NCI-H128 (cell line): ENCODE results near the gene MYL10.
"Not testable (repeated sequence)": the region's sequence is repeated elsewhere in the genome, so short reads cannot be mapped to it uniquely, and the experiment has no call there.

Experiments used
- DNase-seq: peaks from one replicate; lab custom pipeline; 2025; ENCODE audit not compliant: unreplicated experiment; lab: John Stamatoyannopoulos, UW

MYL10 gene

DNA sequence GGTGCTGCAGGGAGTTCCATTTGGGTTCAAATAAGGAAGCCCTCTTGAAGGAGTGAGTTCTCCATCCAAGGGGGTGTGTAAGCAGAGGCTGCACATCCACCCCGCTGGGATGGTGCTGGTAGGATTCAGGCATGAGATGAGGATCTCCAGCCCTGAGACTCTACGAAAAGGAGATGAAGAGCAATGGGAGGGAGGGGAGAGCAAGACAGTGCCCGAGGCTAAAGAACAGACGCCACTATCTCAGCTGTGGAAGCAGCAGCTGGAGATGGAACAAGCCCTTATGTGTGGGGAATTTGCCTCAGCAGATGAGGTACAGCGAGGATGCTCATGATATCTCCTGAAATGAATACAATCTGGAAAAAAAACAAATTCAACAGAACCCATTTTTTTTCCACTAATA, 28.1 kb upstream of the MYL10 start:
- no peak for DNase-seq

DNA sequence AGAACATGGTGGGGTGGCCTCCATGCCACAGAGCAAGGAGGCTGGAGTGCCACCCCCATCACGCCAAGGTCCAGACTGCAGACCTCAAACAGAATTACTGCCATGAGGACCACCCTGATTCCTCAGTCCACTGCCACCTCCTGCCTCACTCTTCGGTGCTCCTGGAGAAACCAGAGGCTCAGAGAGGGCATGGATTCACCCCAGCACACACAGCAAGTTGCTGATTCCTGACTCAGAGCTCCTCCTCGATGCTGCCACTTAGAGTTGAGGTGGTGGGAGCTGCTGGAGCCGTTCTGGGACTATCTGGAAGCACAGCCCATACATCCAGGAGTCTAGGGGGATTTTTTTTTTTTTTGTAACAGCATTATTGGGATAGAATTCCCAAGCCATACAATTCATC, 22.0 kb upstream of the MYL10 start:
- no peak for DNase-seq

DNA sequence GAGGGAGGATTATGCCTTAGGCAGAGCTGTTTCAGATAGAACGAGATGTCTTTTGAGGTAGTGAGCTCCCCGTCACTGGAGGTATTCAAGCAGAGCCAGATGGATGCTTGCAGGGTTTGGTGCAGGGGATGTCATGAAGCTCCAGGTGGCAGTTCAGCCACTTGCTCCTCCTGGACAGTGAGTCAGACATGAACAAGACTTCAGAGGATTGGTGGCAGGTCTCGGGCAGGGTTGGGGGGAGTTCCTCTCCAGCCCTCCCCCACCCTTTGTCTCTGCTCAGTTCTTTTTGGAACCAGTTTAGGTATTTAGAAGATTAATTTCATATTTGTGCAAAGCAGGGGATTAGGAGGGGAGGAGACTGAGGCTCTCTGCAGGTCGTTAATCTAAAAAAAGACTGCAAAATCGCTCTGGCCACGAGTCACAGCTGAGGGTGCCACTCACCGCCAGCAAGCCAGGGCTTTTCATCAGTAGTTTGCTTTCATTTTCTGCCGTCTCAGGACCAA, 21.5 kb upstream of the MYL10 start:
- no peak for DNase-seq

DNA sequence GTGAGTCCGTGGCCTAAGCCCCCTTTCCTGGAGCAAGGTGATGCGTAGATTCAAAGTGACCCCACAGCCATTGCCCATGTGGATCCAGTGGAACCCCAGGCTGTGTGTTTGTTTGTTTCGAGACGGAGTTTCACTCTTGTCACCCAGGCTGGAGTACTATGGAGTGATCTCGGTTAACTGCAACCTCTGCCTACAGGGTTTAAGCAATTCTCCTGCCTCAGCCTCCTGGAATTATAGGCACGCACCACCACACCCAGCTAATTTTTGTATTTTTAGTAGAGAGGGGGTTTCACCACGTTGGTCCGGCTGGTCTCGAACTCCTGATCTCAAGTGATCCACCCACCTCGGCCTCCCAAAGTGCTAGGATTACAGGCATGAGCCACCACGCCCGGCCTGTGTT, 18.8 kb upstream of the MYL10 start:
- DNase-seq = not testable (repeated sequence)

DNA sequence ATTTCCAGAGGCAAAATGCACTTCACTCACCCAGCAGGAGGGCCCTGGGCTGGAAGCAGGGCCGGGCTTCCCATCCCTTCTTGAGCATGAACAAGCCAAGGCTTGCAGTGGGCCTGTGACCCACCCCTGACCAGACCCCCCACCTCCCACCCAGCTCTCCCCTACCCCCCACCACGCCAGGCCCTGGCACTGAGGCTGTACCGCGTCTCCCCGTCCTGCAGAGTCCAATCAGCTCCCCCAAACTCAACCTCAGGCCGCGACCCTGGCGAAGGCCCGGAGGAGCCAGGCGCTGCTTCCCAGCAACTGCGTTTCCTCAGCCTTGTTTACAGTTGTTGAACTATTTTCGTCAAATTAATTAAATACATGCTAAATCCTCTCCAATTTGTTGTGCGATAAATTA, 16.9 kb upstream of the MYL10 start:
- DNase-seq = no peak

DNA sequence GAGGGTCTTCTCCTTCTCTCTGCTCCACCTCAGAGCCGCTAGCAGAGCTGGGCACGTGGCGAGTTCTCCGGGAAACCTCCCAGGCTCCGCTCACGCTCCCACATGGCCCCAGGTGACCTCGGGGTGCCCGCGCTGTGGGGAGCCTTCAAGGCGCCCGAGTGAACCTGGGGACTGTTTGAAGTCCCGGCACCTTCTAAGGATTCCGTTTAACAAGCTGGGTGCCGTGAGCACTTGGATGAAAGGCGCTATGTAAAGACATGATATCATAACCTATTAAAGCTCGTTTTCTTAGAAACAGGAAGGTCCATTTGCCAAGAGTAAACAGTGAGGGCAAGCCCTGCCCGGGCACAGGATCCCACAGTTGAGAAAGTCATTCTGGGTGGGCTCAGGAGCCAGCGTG, 15.8 kb upstream of the MYL10 start:
- DNase-seq = no peak

DNA sequence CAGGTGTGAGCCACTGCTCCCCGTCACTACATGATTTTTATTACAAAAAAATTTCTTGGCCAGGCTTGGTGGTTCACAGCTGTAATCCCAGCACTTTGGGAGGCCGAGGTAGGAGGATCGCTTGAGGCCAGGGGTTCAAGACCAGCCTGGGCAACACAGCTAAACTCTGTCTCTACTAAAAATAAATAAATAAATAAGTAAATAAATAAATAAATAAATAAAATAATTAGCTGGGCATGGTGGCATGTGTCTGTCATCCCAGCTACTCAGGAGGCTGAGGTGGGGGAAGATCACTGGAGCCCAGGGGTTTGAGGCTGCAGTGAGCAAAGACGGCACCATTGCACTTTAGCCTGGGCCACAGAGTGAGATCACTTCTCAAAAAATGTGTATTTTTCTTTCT, 10.0 kb upstream of the MYL10 start:
- not testable (repeated sequence) for DNase-seq

DNA sequence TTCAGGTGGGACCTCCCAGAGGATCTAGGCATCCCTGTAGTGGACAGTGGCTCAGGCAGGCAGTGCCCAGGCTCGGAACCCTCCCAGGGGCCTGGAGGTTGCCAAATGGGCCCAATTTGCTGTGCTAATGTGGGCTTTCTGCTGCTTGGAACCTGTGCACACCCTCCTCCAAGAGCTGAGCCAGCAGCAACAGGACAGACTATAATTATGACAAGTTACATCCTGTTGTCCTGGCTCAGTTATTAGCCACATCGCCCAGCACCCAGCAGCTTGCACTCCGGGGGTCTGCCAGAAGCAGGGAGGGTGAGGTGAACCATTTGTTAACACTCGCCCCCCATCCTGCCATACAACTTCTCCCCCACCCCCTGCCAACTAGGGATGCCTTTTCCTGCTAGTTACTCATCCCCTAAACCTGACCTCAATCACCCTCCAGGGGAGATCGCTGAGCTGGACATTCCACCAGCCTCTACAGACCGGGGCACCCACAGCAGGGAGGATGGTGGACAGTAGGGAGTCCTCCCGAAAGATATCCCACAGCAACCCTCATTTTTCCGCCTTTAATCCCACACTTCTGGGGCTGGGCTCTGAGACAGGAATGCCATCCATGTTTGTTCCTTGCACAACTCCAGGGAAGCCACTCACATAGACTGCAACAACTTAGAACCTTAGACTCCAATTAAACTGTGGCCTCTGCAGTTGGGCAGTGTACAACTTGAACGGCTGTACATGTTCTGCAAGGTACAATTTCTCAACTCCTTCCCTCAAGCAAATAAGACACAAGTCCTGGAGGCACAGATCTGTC, 7.9 kb upstream of the MYL10 start:
- DNase-seq = no peak

DNA sequence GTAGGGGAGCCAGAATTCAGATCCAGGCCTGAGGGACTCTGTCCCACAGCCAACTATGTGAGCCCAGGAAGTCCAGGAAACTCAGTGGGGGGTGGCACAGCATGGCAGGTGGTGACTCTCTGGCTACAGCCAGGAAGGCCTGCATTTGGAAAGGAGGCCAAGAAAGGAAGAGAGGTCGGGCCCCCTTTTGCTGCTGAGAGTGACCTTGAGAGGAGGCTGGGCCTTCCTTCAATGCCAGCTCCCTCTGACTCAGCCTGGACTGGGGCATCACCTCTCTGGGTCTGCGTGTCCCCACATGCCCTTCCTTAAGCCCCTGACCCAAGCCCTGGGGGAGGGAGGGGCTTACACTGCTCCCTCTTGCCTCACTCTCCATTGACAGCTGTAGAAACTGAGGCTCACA, 6.4 kb upstream of the MYL10 start:
- DNase-seq = no peak

DNA sequence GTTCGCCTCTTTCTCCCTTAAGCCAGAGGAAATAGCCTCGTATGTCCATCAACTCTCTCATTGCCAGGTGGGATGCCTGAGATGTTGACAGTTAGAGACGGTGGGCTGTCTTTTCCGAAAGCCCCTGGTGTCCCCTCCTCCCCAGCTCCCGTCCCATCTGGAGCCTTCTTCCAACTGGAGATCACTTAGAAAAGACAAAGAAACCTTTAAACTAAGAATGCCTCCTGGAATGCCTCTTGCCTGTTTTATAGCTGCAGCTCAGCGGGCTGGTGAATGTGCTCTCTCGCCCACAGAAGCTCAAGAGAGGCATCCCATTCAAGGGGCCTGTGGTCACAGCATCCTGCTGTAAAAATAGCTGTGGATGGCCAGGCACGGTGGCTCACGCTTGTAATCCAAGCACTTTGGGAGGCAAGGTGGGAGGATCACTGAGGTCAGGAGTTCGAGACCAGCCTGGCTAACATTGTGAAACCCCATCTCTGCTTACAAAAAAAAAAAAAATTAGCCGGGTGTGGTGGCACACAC, 5.2 kb upstream of the MYL10 start:
- no peak for DNase-seq

DNA sequence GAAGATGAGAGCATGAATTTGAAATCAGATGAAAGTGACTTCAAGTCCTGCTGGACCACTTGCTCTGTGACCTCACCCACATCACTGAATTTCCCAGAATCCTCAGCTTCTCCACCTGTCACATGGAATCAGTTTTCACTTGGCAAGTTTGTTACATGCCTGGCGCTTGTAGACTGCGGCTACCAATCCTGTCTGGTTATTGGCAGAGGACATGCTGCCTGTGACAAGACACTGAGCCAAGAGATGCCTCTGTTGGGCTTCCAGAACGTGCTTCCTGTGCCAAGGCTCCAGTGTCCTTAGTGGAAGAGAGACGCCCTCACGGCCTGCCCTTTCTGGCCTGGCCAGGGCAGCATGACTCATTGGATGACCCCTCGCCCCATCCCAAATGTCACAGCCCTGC, 4.4 kb upstream of the MYL10 start:
- DNase-seq = no peak

DNA sequence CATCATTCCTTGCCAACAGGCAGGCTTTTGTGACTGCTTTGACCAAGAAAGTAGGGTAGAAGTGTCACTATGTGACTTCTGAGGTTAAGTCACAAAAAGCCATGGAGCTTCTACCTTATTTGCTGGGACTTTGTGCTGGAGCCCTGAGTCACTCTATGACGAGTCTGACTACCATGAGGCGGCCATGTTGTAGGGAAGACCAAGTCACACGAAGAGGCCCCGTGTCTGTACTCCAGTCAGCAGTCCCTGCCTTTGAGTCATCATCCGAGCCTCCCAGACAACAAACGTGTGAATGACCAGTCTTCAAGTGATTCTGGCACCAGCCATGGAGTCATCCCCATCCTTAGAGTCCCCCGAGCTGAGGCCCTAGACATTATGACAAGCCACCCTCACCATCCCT, 3.5 kb upstream of the MYL10 start:
- DNase-seq = no peak

DNA sequence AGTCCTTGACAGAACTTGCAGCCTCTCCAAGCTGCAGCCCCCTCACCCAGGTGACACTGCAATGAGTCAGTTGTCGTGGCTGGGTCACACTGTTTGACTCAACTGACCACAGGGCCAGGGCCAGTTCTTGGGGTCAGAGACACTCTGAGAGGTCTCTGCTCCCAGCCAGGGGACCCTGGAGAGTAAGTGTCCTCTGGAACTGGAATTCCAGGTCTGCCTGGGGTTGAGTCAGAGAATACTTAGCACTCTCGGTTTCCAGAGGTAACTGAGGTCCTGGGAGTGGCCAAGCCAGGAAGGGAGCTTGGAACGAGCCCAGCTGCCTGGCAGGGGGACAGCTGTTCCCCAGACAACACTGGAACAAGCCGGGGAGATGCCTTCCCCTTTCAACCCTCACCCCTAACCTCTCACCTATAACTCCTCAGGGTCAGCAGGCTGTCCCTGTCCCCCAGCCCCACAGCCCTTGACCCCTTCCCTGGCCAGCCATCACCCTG, 2.2 kb upstream of the MYL10 start:
- DNase-seq = no peak

DNA sequence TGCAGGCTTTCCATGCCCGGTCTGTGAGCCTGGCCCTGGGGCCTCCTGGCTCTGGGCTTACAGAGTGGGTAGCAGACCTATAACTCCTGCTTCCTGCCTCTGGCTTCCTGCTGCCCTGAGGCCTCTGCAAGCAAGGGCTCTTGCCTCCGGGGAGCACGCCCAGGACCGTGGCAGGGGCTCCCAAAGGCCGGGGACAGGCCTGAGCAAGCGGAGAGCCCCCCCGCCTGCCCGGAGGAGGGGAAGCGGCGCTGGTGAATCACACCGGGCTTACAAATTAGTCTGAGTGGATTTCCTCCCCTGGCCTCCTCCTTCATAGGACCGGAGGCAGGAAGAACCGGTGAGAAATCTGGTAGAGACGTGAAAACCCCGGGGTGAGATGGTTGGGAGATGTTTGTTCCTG, 1.5 kb upstream of the MYL10 start:
- DNase-seq = no peak

DNA sequence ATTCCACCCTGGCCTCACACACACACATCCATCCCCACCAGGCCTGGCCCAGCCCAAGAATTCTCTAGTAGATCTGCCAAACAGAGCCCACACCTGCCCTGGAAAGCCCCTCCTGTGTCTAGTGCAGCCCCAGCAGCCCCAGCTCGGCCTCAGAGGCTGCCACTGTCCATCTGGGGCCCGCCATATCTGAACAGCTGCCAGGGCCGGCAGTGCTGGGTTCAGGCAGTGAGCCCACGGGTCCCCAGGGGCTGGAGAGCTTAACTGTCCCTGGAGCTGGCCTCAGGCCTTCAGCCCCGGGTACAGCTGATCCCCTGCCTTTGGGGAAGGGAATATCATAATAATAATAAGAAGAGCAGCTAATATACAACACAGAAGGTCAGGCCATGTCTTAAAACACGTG, 574 bp downstream of the MYL10 start:
- no peak for DNase-seq

DNA sequence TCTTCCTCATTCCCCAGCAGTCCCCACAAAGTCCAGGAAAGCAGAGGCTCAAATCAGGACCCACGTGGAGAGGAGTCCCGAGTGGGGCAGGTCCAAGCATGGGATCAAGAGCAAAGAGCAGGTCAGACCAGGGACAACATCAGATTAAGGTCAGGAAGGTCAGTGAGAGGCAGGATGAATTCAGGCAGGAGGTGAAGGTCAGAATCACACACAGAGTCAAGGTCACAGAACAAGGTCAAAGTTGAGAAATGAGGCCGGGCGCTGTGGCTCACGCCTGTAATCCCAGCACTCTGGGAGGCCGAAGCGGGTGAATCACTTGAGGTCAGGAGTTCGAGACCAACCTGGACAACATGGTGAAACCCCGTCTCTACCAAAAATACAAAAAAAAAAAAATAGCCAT, 2.3 kb downstream of the MYL10 start:
- no peak for DNase-seq

DNA sequence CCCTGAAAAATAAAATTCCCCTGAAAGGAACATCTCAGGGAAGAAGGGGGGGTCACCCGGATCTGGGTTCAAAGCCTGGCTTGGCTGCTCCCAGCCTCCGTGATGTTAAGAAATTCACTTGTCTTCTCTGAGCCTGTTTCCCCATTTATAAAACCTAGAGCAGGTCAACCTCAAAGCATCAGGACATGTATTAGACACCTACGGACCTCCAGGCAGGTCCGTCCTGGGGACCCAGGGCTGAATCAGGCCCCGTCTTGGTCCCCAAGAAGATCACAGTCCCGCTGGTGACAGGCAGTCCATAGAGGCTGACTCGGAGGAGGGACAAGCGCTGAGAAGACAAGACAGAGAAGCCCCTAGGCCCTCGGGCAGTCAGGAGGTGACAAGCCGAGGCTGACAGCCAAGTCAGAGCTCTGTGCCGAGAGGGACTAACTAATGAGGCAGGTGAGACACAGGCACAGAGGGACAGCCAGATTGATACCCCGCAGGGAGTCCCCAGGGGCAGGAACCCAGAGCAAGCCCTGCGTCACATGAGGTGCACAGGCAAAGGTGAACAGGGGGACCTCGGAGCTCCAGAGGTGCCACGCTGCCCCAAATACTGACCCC, 2.9 kb downstream of the MYL10 start:
- no peak for DNase-seq

DNA sequence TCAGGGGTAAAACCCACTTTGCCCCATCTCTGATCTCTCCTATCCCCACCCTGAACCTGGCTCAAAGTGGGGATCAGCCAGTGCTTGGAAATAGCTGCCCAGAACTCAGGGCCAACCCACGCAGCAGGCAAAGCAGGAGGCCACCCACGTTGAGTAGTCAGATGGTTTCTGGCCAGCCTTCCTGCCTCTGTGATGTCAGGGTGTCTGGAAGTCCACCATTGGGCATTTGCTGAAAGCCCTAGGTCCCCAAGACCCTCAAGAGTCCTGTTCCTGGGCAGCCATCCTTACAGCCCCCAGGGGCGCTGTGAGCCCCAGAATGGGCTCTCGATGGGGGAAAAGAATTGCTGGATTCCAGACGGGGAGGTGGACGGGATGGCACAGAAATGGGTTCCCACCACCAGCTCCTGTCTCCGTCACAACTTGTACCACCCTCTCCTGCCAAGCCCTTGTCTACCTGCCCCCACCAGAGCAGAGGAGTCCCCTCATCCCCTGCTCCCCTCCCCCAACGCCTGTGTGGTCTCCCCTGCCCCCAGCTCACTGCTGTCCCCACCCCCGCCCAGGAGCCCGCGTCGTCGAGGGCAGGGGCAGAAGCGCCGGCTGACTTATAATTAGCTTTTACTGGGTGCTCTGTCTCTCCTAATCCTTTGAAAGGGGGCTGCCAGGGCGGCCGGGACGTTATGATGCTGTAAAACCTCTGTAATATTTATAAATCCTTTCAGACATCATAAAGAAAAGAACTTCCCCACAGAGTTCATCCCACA, 3.9 kb downstream of the MYL10 start:
- DNase-seq = no peak

DNA sequence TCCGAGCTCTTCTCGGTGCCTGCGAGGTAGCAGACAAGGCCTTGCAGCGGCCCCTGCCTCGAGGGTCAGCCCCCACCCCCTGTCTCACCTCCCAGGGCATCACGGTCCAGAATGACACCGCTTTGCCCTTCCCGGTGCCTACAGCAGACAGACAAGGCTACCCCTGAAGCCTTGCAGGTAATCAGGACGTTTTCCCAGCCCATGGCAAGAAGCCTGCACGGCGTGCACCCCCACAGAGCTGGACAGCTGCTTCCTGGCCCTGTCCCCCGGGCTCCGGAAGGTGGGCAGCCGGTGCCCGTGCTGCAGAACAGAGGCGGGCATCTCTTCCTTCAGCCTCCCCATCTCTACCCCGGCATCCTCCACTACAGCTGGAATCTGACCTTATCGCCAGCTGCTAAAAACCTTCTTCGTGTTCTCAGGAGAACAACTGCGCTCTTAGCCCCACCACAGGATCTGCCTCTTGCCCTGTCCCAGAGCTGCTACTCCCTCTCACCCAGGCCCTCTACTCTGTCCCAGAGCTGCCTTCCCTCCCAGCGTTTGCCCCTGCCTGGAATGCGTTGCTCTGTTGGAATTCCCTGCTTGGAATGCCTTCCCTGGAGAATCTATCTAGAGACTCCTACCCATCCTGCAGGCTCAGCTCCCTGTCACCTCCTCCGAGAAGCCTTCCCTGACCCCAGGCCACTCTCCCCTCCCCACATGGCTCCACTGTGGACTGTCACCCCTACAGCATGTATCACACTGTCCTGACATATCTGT, 4.7 kb downstream of the MYL10 start:
- no peak for DNase-seq

DNA sequence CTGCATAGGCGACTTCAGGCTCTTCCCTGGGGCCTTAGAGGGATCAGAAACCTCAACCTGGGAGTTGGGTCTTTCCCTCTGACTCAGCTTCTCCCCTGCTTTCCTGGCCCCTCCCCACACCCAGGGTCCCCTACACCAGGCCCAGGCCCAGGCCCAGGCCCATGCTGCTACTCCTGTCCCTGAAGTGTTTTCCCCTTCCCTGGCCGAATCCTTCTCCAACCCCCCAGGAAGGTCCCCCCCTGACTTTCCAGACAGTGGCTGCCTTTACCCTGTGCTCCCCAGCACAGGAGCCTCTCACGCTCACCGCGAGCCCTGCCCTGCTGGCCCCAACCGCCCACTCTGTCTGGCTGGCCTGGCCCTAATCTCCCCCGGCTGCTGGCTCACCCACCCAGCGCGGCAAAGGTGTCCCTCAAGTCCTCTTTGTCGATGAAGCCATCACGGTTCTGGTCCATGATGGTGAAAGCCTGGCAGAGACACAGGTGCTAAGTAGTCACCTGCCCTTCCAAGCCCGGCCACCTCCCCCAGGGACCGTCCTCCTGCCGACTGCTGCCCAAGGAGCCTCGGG, 6.4 kb downstream of the MYL10 start:
- DNase-seq = no peak

DNA sequence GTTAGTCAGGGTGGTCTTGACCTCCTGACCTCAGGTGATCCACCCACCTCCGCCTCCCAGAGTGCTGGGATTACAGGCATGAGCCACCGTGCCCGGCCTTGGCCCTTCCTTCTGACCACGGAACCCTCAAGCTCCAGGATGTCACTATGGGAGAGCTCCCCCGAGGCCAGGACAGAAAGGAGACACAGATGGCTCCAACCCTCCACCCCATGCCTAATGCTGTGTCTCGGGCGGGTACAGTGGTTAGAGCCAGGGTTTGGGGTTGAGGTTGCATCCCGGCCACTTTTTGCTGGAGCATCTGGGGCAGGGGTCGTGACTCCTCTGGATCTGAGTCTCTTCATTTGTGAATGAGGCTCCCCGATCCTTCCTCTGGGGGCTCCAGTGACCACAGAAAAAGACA, 8.1 kb downstream of the MYL10 start:
- no peak for DNase-seq
